Measurements from ENCODE around the gene PLCB1. TPM values are rescaled to one million over a fixed set of nuclear protein-coding genes. Genes with fewer than 3 reads are reported as not detected.

Gene PLCB1
- total RNA-seq, 1 experiment from 2014 or later: 6.8 TPM

DNA sequence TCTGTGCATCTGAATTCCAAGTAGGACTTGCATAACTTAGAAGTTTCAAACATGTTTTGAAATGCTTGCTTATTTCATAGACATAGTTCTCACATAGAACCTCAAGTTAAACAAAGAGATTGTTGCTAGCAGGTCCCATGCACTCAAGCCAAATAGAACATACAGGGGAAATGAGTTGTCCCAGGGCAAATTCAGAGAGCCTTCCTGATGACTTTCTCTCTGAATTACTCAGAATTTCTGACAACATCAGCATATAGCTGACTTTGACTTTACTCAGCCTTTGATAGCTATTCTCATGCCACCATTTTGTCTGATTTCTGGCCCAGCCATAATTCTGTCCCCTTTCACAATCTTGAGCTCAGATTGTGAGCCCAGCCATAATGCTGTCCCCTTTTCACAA lies 603.6 kb downstream of the PLCB1 start:
- DNase-seq (ENCODE audit: low spot score): no peak
- no peaks in the 10 kb centered on the region for H3K9me3 ChIP-seq (ENCODE audit: low read depth, low read length, poor library complexity, severe bottlenecking)
- POLR2A ChIA-PET (ENCODE audit: low non-redundant PET): no interaction called here
- H3K4me3 ChIP-seq (ENCODE audit: low read depth, low read length, poor library complexity, severe bottlenecking): no peak overlapping the region
- BruUV-seq (replicated peaks): no TSS peak
- no peaks in the 10 kb centered on the region for H3K27me3 ChIP-seq (replicated peaks; ENCODE audit: insufficient read depth, low read depth, low read length, poor library complexity)
- no peak overlapping the region for H3K27ac ChIP-seq (ENCODE audit: low read depth, low read length, poor library complexity, severe bottlenecking)
- intact Hi-C loops (cut with micrococcal nuclease; ENCODE audit: unreplicated experiment): no loop called here
- no peaks in the 10 kb centered on the region for H3K4me1 ChIP-seq (ENCODE audit: insufficient read depth, low read length, poor library complexity, severe bottlenecking)
- CTCF ChIA-PET: no interaction called here
- TF ChIP-seq, protein P1, sequence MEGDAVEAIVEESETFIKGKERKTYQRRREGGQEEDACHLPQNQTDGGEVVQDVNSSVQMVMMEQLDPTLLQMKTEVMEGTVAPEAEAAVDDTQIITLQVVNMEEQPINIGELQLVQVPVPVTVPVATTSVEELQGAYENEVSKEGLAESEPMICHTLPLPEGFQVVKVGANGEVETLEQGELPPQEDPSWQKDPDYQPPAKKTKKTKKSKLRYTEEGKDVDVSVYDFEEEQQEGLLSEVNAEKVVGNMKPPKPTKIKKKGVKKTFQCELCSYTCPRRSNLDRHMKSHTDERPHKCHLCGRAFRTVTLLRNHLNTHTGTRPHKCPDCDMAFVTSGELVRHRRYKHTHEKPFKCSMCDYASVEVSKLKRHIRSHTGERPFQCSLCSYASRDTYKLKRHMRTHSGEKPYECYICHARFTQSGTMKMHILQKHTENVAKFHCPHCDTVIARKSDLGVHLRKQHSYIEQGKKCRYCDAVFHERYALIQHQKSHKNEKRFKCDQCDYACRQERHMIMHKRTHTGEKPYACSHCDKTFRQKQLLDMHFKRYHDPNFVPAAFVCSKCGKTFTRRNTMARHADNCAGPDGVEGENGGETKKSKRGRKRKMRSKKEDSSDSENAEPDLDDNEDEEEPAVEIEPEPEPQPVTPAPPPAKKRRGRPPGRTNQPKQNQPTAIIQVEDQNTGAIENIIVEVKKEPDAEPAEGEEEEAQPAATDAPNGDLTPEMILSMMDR (conservative IDR thresholded peaks at IDR 0.05; ENCODE audit: low read depth, low read length): no peak
- TF ChIP-seq EZH2 (IDR thresholded peaks at IDR 0.05; ENCODE audit: borderline replicate concordance, low read depth, low read length, poor library complexity, severe bottlenecking): no peak
- H3K36me3 ChIP-seq (ENCODE audit: insufficient read depth, low read length, poor library complexity, severe bottlenecking): no peaks in the 10 kb centered on the region

DNA sequence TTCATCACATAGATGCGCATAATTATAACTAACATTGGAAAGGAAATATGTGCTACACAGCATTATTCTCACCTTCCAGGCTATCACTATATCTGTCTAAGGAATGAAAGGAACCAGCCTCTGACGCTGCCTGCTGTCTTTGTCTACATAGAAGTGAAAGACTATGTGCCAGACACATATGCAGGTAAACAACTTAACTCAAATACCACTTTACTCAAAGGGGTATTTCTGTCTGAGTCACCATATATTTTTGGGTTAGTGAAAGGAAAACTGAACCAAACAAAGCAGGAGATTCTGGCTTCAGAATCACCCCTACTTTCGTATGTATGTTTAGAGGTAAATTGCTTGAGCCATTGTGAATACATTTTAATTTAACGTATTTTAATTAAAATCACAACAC lies 608.2 kb downstream of the PLCB1 start:
- H3K27me3 ChIP-seq (replicated peaks; ENCODE audit: insufficient read depth, low read depth, low read length, poor library complexity): no peaks in the 10 kb centered on the region
- POLR2A ChIA-PET (ENCODE audit: low non-redundant PET): no interaction called here
- no peak overlapping the region for H3K27ac ChIP-seq (ENCODE audit: low read depth, low read length, poor library complexity, severe bottlenecking)
- H3K9me3 ChIP-seq (ENCODE audit: low read depth, low read length, poor library complexity, severe bottlenecking): no peaks in the 10 kb centered on the region
- H3K36me3 ChIP-seq (ENCODE audit: insufficient read depth, low read length, poor library complexity, severe bottlenecking): no peaks in the 10 kb centered on the region
- H3K4me3 ChIP-seq (ENCODE audit: low read depth, low read length, poor library complexity, severe bottlenecking): no peak overlapping the region
- intact Hi-C loops (cut with micrococcal nuclease; ENCODE audit: unreplicated experiment): no loop called here
- no TSS peak for BruUV-seq (replicated peaks)
- CTCF ChIA-PET: no interaction called here
- H3K4me1 ChIP-seq (ENCODE audit: insufficient read depth, low read length, poor library complexity, severe bottlenecking): no peaks in the 10 kb centered on the region
- DNase-seq (ENCODE audit: low spot score): no peak
- TF ChIP-seq EZH2 (IDR thresholded peaks at IDR 0.05; ENCODE audit: borderline replicate concordance, low read depth, low read length, poor library complexity, severe bottlenecking): no peak
- TF ChIP-seq, protein P1 (conservative IDR thresholded peaks at IDR 0.05; ENCODE audit: low read depth, low read length): no peak

DNA sequence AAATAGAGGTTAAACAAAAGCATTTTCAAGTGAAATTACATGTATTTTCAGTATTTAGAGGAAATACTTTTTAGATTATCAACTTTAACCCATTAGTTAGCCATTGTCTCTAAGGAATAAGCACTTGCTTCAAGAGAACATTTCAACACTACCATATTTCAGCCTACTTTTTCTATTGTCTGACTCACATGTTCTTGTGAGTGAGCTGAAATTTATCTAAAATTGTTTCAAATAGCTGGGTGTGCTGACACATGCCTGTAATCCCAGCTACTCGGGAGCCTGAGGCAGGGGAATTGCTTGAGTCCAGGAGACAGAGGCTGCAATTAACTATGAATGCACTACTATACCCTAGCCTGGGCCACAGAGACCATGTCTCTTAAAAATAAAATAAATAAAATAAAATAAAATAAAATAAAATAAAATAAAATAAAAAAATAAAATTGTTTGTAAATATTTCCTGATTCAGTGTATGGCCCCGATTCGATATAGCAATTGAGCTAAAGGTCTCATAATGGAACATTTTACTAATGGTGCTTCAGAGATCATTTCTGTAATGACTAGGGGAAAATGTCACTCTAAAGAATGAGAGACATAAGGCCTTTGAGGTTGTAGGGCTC lies 612.3 kb downstream of the PLCB1 start:
- BruUV-seq (replicated peaks): no TSS peak
- no peaks in the 10 kb centered on the region for H3K9me3 ChIP-seq (ENCODE audit: low read depth, low read length, poor library complexity, severe bottlenecking)
- no peak overlapping the region for H3K27ac ChIP-seq (ENCODE audit: low read depth, low read length, poor library complexity, severe bottlenecking)
- TF ChIP-seq, protein P1 (conservative IDR thresholded peaks at IDR 0.05; ENCODE audit: low read depth, low read length): no peak
- TF ChIP-seq EZH2 (IDR thresholded peaks at IDR 0.05; ENCODE audit: borderline replicate concordance, low read depth, low read length, poor library complexity, severe bottlenecking): no peak
- CTCF ChIA-PET: no interaction called here
- no peaks in the 10 kb centered on the region for H3K4me1 ChIP-seq (ENCODE audit: insufficient read depth, low read length, poor library complexity, severe bottlenecking)
- no peak overlapping the region for H3K4me3 ChIP-seq (ENCODE audit: low read depth, low read length, poor library complexity, severe bottlenecking)
- POLR2A ChIA-PET (ENCODE audit: low non-redundant PET): no interaction called here
- no peak for DNase-seq (ENCODE audit: low spot score)
- H3K27me3 ChIP-seq (replicated peaks; ENCODE audit: insufficient read depth, low read depth, low read length, poor library complexity): no peaks in the 10 kb centered on the region
- intact Hi-C loops (cut with micrococcal nuclease; ENCODE audit: unreplicated experiment): no loop called here
- H3K36me3 ChIP-seq (ENCODE audit: insufficient read depth, low read length, poor library complexity, severe bottlenecking): no peaks in the 10 kb centered on the region
